Loucy (cell line): ENCODE results near the gene GALNT10.

Source experiments
- EZH2phosphoT487 ChIP-seq: fragments of 200-600 bp; IDR thresholded peaks from 2 replicates; pipeline ENCODE4 v1.6.1; 2018; ENCODE audit warnings: antibody characterized with exemption, mild to moderate bottlenecking, moderate library complexity, borderline replicate concordance
- TF ChIP-seq, protein P1 (sequence below): fragments of 200-600 bp; sonication (generic); conservative IDR thresholded peaks from 2 replicates; pipeline ENCODE4 v1.5.1; 2014; ENCODE audit warnings: mild to moderate bottlenecking, antibody characterized with exemption, low read length

DNA sequence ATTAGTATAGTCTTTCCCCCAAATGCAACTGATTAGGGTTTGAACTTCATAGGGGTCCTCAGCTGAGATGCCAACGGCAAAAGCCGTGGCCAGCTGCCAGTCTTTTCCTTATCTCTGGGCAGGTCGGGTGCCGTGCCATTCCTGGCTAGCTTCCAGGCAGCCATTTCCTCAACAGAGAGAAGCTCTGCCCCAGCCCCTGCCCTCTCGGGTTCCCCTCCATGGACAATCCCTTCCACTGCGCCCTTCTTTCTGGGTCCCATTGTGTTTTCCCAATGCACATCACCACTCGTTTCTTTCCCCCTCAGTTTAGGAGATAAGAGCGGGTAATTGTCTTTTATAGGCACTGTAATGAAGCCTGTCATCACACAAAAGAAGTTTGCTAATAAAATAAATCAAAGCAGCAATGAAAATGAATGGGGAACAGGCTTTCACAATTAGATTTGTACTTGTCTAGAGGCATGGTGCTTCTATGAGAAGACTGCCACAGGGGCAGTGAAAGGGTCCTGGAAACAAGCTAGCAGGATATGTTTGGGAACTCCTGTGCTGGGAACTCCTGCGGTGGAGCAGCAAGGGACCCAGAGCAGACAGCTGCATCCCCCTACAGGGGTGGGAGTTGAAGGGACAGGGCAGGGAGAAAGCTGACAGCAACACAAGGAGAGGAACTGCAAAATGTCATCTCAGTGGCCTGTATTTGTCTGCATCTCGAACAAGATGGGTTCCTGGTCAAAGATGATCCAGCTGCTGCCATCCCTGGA, 207.3 kb downstream of the GALNT10 start:
- TF ChIP-seq, protein P1, sequence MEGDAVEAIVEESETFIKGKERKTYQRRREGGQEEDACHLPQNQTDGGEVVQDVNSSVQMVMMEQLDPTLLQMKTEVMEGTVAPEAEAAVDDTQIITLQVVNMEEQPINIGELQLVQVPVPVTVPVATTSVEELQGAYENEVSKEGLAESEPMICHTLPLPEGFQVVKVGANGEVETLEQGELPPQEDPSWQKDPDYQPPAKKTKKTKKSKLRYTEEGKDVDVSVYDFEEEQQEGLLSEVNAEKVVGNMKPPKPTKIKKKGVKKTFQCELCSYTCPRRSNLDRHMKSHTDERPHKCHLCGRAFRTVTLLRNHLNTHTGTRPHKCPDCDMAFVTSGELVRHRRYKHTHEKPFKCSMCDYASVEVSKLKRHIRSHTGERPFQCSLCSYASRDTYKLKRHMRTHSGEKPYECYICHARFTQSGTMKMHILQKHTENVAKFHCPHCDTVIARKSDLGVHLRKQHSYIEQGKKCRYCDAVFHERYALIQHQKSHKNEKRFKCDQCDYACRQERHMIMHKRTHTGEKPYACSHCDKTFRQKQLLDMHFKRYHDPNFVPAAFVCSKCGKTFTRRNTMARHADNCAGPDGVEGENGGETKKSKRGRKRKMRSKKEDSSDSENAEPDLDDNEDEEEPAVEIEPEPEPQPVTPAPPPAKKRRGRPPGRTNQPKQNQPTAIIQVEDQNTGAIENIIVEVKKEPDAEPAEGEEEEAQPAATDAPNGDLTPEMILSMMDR: no peak
- no peak for TF ChIP-seq EZH2phosphoT487
